Measurements from ENCODE around the gene DPF1. TPM values are rescaled to one million over a fixed set of nuclear protein-coding genes. Genes with fewer than 3 reads are reported as not detected.
A peak's percentile ranks its signal among the peaks of the same experiment; 100 is the strongest.

The DPF1 gene
- total RNA-seq, 2 experiments from 2014 or later, result 0.41 to 0.77 TPM

- Mint-ChIP-seq H3K36me3 (ENCODE audit: low read depth) (peaks cover 3% of the 10 kb centered on the region), H3K27ac (no peak overlapping the region), H3K4me3 (no peak overlapping the region), H3K4me1 (ENCODE audit: low read depth) (peaks cover 6% of the 10 kb centered on the region), H3K27me3 (ENCODE audit: low read depth) (no peaks in the 10 kb centered on the region), H3K9me3 (no peaks in the 10 kb centered on the region)
- DNase-seq, result peak; percentile 55
- intact Hi-C loops (cut with micrococcal nuclease), result no loop called here
- CTCF ChIA-PET, result interaction anchor here (0.8 kb wide), 1 partner anchor 56 kb away, joined by 5 read pairs; no protein-coding TSS in a partner anchor
These were observed 34.0 kb downstream of the DPF1 start for GRCh38 chr19:38190061-38190460.

- peaks cover 6% of the 10 kb centered on the region for H3K4me1 Mint-ChIP-seq (ENCODE audit: low read depth)
- H3K27me3 Mint-ChIP-seq (ENCODE audit: low read depth), result no peaks in the 10 kb centered on the region
- no peak for DNase-seq
- CTCF ChIA-PET, result no interaction called here
- peaks cover 4% of the 10 kb centered on the region for H3K36me3 Mint-ChIP-seq (ENCODE audit: low read depth)
- intact Hi-C loops (cut with micrococcal nuclease), result no loop called here
- H3K4me3 Mint-ChIP-seq, result no peak overlapping the region
- H3K9me3 Mint-ChIP-seq, result peaks cover 4% of the 10 kb centered on the region
- no peak overlapping the region for H3K27ac Mint-ChIP-seq
These were observed 38.5 kb downstream of the DPF1 start for GRCh38 chr19:38185562-38185961.

- H3K4me3 Mint-ChIP-seq, result no peak overlapping the region
- intact Hi-C loops (cut with micrococcal nuclease), result no loop called here
- peaks cover 6% of the 10 kb centered on the region for H3K36me3 Mint-ChIP-seq (ENCODE audit: low read depth)
- DNase-seq, result no peak
- no peak overlapping the region for H3K27ac Mint-ChIP-seq
- CTCF ChIA-PET, result interaction anchor here (0.6 kb wide), 1 partner anchor 581 kb away, joined by 4 read pairs; no protein-coding TSS in a partner anchor
- H3K27me3 Mint-ChIP-seq (ENCODE audit: low read depth), result no peaks in the 10 kb centered on the region
- H3K4me1 Mint-ChIP-seq (ENCODE audit: low read depth), result peaks cover under 1% of the 10 kb centered on the region
- peaks cover 4% of the 10 kb centered on the region for H3K9me3 Mint-ChIP-seq
These were observed 39.2 kb downstream of the DPF1 start for GRCh38 chr19:38184815-38185214.

GRCh38 chr19:38183251-38183897, 40.6 kb downstream of the DPF1 start:
- Mint-ChIP-seq H3K9me3 (peaks cover 9% of the 10 kb centered on the region), H3K27ac (no peak overlapping the region), H3K4me3 (no peak overlapping the region), H3K27me3 (ENCODE audit: low read depth) (no peaks in the 10 kb centered on the region), H3K36me3 (ENCODE audit: low read depth) (peaks cover 12% of the 10 kb centered on the region), H3K4me1 (ENCODE audit: low read depth) (no peaks in the 10 kb centered on the region)
- intact Hi-C loops (cut with micrococcal nuclease), result no loop called here
- CTCF ChIA-PET, result no interaction called here
- DNase-seq, result no peak

- DNase-seq, result no peak
- intact Hi-C loops (cut with micrococcal nuclease), result no loop called here
- no peak overlapping the region for H3K27ac Mint-ChIP-seq
- no peak overlapping the region for H3K4me3 Mint-ChIP-seq
- no peaks in the 10 kb centered on the region for H3K27me3 Mint-ChIP-seq (ENCODE audit: low read depth)
- H3K4me1 Mint-ChIP-seq (ENCODE audit: low read depth), result no peaks in the 10 kb centered on the region
- peaks cover 9% of the 10 kb centered on the region for H3K9me3 Mint-ChIP-seq
- CTCF ChIA-PET, result interaction anchor here (0.6 to 2.3 kb wide), 2 partner anchors 281 to 504 kb away, joined by 5 to 7 read pairs; no protein-coding TSS in a partner anchor
- peaks cover 14% of the 10 kb centered on the region for H3K36me3 Mint-ChIP-seq (ENCODE audit: low read depth)
These were observed 41.3 kb downstream of the DPF1 start for GRCh38 chr19:38182536-38183210.

- Mint-ChIP-seq H3K27me3 (ENCODE audit: low read depth) (no peaks in the 10 kb centered on the region), H3K4me3 (no peak overlapping the region), H3K27ac (no peak overlapping the region), H3K36me3 (ENCODE audit: low read depth) (peaks cover 14% of the 10 kb centered on the region), H3K9me3 (peaks cover 11% of the 10 kb centered on the region), H3K4me1 (ENCODE audit: low read depth) (no peaks in the 10 kb centered on the region)
- CTCF ChIA-PET, result interaction anchor here (2.3 kb wide), 1 partner anchor 278 kb away, joined by 7 read pairs; no protein-coding TSS in a partner anchor
- DNase-seq, result no peak
- intact Hi-C loops (cut with micrococcal nuclease), result no loop called here
These were observed 44.0 kb downstream of the DPF1 start for GRCh38 chr19:38180071-38180470.

GRCh38 chr19:38175422-38175821, 48.6 kb downstream of the DPF1 start:
- Mint-ChIP-seq H3K27me3 (ENCODE audit: low read depth) (no peaks in the 10 kb centered on the region), H3K27ac (no peak overlapping the region), H3K4me3 (no peak overlapping the region), H3K4me1 (ENCODE audit: low read depth) (no peaks in the 10 kb centered on the region), H3K9me3 (peaks cover 7% of the 10 kb centered on the region), H3K36me3 (ENCODE audit: low read depth) (peaks cover 11% of the 10 kb centered on the region)
- CTCF ChIA-PET, result no interaction called here
- no peak for DNase-seq
- intact Hi-C loops (cut with micrococcal nuclease), result no loop called here

GRCh38 chr19:38173291-38174041, 50.6 kb downstream of the DPF1 start:
- peaks cover 2% of the 10 kb centered on the region for H3K9me3 Mint-ChIP-seq
- H3K4me1 Mint-ChIP-seq (ENCODE audit: low read depth), result no peaks in the 10 kb centered on the region
- peaks cover 3% of the 10 kb centered on the region for H3K36me3 Mint-ChIP-seq (ENCODE audit: low read depth)
- H3K27ac Mint-ChIP-seq, result no peak overlapping the region
- H3K4me3 Mint-ChIP-seq, result no peak overlapping the region
- no peaks in the 10 kb centered on the region for H3K27me3 Mint-ChIP-seq (ENCODE audit: low read depth)
- CTCF ChIA-PET, result no interaction called here
- intact Hi-C loops (cut with micrococcal nuclease), result no loop called here
- no peak for DNase-seq

- peaks cover 3% of the 10 kb centered on the region for H3K36me3 Mint-ChIP-seq (ENCODE audit: low read depth)
- no peak overlapping the region for H3K27ac Mint-ChIP-seq
- no peaks in the 10 kb centered on the region for H3K4me1 Mint-ChIP-seq (ENCODE audit: low read depth)
- H3K27me3 Mint-ChIP-seq (ENCODE audit: low read depth), result no peaks in the 10 kb centered on the region
- no peak for DNase-seq
- intact Hi-C loops (cut with micrococcal nuclease), result no loop called here
- CTCF ChIA-PET, result no interaction called here
- H3K9me3 Mint-ChIP-seq, result no peaks in the 10 kb centered on the region
- H3K4me3 Mint-ChIP-seq, result no peak overlapping the region
These were observed 52.0 kb downstream of the DPF1 start for GRCh38 chr19:38172001-38172400.

- peaks cover 3% of the 10 kb centered on the region for H3K36me3 Mint-ChIP-seq (ENCODE audit: low read depth)
- no peaks in the 10 kb centered on the region for H3K4me1 Mint-ChIP-seq (ENCODE audit: low read depth)
- DNase-seq, result no peak
- H3K27me3 Mint-ChIP-seq (ENCODE audit: low read depth), result no peaks in the 10 kb centered on the region
- intact Hi-C loops (cut with micrococcal nuclease), result no loop called here
- CTCF ChIA-PET, result no interaction called here
- no peak overlapping the region for H3K27ac Mint-ChIP-seq
- no peak overlapping the region for H3K4me3 Mint-ChIP-seq
- H3K9me3 Mint-ChIP-seq, result no peaks in the 10 kb centered on the region
These were observed 53.7 kb downstream of the DPF1 start for GRCh38 chr19:38170334-38170733.

GRCh38 chr19:38168637-38169036, 55.4 kb downstream of the DPF1 start:
- Mint-ChIP-seq H3K4me1 (ENCODE audit: low read depth) (no peaks in the 10 kb centered on the region), H3K4me3 (no peak overlapping the region), H3K9me3 (no peaks in the 10 kb centered on the region), H3K27ac (no peak overlapping the region), H3K27me3 (ENCODE audit: low read depth) (no peaks in the 10 kb centered on the region), H3K36me3 (ENCODE audit: low read depth) (peaks cover 14% of the 10 kb centered on the region)
- intact Hi-C loops (cut with micrococcal nuclease), result no loop called here
- DNase-seq, result no peak
- CTCF ChIA-PET, result no interaction called here

GRCh38 chr19:38165335-38165734, 58.7 kb downstream of the DPF1 start:
- Mint-ChIP-seq H3K36me3 (ENCODE audit: low read depth) (peaks cover 39% of the 10 kb centered on the region), H3K27ac (no peak overlapping the region), H3K27me3 (ENCODE audit: low read depth) (no peaks in the 10 kb centered on the region), H3K9me3 (peaks cover 17% of the 10 kb centered on the region), H3K4me1 (ENCODE audit: low read depth) (no peaks in the 10 kb centered on the region), H3K4me3 (no peak overlapping the region)
- CTCF ChIA-PET, result no interaction called here
- DNase-seq, result no peak
- intact Hi-C loops (cut with micrococcal nuclease), result no loop called here

All from activated naive CD4-positive, alpha-beta T cell treated with anti-CD3 and anti-CD28 coated beads for 36 hours (primary cell).